ENCODE data around the gene CD244.

The CD244 gene

DNA sequence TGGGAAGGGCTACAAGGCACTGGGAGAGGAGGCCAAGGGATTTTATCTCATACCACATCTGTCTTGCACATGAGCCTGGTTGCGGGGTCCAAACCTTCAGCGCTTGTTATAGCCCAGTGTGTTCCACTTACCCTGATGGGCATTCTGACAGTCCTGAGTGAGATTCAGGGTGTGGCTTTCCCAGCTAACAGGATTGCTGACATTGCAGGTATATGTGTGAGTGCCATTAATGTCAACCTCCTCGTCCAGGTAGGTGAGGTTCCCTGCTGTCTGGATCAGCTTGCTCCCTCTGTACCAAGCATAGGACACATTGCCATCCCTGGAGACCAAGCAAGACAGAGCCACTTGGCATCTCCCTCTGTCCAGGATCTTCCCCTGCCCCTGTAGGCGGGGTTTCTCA is 21.6 kb downstream of the CD244 start:
- DNase-seq, result no peak

DNA sequence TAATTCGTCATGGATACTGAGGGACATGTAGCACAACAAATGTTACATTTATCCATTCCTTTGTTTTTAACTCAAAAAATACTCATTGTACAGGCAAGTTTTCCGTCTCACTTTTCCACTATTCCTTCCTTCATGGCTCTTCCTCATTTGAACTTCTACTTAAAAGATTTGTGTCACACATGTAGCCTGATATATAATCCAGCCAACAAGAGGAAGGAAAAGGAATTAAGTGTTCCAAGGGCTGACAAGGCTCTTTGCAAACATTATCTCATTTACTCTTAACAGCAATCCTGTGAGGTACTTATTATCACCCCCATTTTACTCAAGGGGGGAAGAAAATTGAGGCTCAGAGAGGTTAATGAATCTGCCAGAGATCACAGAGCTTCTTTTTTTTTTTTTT is 22.9 kb downstream of the CD244 start:
- no peak for DNase-seq

DNA sequence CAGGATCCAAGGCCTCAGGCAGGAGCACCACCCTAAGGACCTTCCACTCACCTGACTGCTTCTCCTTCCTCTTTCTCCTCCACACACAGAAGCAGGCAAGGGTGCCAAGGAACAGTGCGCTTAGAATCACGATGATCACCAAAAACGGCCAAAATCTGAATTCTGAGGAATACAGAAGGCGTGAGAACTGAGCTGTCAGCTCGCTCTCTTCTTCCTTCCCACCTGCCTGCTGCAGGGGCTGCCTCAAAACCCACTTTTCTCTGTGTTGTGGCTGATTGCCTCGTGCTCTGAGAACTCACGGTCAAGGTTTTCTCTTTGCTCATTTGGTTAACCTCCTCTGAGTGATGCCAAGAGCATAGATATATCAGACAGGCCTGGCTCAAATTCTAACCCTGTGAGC is 23.8 kb downstream of the CD244 start:
- DNase-seq, result no peak

DNA sequence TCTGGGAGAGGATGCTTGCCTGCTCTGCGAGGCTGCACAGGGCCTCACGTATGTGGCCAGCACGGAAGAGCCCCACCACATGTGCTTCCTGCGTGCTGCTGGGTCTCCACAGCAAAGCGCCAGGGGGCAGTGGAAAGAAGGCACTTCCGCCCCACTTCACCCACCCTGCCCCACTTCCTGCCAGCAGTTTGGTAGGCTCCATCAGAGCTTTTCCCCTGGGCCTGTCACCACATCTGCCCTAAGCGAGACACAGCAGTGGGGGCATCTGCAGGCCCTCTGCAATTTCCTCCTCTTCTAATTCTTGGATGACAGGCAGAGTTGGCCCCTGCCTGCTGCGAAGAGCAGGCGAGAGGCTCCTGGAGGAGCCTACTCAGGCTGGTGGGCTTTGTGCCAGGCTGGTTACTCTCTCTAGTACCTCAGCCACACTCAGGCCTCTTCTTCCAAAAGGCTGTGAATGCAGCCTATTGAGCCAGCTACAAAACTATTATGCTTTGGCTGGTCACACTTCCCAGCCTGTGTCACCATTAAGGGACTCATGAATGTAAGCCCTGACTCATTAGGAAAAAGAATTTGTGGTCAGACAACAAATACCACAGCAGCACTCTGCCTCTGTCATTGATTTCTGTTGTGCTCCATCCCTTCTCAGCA is 25.0 kb downstream of the CD244 start:
- no peak for DNase-seq

DNA sequence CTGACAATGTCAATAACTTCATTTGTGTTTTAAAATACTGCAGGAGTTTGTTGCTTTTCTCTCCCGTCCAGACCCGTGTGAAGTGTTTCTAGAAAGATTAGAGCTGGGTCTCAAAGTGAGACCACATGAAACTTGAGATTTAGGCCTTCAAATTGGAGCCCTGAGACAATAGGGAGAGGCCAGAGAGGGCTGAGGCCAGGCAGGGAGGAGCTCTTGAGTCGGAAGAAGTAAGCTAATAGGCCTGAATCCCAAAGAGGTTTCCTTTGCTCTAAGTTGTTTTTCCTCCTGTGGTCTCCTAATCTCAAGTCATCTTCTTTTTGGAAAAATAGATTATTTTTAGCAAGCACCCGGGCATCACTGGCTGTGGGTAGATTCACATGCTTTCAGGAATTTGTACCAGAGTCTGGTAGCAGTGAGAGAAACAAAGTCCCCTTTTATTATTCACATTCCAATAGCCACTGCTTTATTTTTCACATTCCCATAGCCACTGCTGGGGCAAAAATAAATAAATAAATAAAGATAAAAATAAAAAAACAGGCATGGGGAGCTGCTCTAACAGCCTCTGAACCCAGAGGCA is 25.6 kb downstream of the CD244 start:
- no peak for DNase-seq

DNA sequence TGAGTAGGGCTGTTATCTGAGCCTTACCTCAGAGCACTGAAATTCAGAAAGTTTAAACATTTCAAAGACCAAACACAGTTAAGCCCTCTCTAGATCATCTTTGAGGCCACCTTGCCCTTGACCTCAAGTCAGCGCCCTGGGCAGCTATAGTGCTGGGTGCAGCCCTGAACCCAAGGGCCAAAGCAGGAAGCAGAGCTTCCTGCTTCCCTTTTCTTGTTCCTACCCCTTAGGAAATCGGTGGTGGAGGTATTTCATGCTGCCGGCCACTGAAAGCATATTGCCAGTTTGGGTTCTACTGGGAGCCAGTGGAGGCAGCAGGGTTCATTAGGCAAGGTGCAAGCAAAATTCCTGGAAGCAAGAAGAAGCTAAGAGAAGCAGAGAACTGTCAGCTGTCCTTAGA is 26.1 kb downstream of the CD244 start:
- DNase-seq, result no peak

DNA sequence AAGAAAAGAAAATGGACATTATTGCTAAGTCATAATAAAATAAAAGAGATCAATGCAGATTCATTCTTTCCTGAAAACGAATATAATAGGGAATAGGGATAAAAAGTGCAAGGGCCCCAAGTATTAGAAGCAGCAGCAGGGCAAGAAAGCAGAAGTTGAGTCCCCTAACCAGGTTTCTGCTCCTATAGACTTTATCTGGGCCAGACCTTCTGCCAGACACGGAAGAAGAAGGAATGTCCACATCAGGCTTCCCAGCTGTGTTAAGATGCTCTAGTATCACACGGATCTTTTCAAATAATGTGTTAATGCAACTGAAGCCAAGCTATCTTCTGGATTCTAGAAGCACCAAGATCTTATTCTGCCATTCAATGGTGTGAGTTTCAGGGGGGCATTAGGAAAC is 26.9 kb downstream of the CD244 start:
- DNase-seq, result no peak

DNA sequence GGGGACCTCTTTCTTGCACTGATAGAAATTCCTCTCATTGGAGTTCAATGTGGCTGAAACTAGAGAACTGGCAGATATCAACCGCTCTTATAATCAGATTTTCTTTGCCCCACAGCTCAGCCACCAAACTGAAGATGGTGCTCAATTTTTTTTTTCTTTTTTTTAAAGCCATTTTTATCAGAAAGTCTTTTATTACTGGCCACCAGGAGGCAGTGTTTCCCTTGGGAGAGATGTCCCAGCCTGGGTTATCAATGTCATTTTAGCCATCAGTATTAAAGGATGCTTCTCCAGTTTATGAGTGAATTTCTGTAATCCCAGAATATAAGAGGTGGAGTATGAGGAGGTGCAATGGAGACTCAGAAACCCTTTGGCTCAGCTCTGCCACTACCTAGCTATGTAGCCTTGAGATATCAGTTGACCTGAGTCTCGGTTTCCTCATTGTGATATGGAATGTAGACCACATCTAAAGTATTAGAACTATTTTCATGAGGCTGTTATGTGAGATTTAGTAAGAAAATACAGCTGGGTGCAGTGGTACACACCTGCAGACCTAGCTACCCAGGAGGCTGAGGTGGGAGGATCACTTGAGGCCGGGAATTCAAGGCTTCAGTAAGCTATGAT is 27.6 kb downstream of the CD244 start:
- DNase-seq, result no peak

DNA sequence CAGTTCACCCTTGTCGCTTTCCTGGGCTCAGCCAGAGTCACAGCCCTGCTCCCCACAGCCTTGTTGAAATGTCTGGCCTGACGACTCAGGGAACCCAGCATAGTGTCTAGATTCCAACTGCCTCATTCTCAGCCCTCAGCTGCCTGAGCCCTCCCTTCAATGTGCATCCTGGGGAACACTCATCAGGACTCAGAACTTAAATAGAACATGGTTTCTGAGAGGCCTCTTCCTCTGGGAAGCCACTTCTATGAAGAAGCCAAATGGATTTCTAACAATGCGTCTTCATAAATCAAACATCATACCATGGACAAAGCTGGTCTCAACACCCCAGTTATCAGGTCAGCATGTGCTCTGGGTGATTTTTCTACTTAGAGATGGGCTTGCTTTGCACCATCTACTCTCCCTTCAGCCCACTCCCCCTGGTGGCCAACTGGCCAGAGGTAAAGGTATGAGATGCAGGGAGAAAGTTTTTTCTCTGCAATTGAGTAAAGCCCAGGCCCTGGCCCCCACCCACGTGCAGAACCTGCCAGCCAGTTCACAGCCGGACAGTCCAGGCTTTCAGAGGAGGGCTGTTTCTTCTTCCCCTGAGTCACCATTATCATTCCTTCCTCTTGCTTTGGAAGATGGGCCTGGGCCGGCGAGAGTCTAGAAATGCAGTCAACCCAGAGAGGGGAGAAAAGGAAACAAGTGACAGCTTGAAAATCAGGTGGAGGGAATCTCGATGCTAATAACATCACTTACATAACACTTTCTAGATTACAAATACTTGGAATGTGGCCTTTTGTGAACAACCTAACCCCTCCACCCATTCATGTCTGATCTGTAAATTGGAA is 32.1 kb downstream of the CD244 start:
- DNase-seq, result no peak

DNA sequence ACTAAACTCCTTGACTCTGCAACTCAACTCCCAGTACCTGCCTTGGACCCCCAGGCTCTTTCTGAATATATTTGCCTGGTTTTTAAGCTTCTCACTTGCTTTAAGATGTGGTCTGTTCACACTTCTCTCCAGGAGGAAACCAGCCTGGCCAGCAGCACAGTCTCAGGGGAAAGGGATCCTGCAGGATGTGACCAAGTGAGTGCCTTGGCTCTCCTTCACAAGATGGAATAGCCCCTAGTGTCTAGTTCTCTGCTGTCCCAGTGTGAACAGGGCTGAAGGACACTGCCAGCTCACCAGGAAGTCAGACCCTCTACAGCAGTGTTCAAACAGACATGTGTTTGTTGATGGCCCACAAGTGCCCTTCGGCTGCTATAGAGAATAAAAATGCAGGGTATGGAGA is 32.9 kb downstream of the CD244 start:
- no peak for DNase-seq

DNA sequence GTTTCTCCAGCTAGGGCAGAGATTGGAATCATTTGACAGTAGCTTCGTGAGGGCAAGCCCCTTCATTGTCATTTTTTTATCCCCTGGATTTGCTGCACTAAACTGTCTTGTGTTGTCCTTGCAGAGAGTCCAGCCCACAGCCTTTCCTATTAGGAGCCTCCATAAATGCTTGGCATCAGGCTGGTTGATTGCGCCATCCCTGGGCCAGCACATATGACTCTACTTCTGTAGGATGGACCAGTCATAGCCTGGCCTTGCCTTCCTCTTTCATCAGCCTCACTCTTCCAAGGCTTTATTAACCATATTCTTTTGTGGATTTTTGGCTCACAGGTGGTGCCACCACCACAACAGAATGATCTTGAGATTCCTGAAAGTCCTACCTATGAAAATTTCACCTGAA is 35.3 kb downstream of the CD244 start:
- DNase-seq, result no peak

DNA sequence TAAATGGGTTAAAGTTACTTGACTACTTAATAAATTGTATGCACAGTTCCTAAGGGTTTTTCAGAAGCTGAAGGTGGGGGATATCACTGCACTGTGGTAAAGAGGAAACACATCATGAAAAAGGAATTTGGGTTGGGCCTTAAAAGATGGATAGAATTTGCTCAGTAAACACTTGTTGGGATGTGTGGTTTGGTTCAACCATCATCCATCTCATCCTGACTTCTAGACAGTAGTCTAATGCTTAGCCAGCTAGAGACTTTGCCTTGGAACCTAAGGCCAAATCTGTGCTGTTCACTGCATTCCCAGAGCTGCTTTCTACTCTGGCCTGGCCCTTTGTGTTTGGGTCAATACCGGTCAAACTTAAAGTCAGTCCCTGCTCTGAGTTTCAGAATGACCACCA is 36.1 kb downstream of the CD244 start:
- DNase-seq, result no peak

DNA sequence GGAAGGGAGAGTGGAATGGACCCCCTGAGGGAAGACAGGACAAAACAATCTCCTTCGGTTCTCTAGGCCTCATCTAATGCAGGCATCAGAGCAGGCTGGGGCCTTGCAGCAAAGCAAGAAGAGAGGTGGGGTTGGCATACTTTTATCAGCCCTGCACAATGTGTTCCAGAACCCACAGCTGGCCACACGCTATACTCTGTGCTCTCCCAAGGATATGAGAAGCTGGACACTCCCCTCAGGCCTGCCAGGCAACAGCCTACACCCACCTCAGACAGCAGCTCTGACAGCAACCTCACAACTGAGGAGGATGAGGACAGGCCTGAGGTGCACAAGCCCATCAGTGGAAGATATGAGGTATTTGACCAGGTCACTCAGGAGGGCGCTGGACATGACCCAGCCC is 39.4 kb downstream of the CD244 start:
- no peak for DNase-seq

DNA sequence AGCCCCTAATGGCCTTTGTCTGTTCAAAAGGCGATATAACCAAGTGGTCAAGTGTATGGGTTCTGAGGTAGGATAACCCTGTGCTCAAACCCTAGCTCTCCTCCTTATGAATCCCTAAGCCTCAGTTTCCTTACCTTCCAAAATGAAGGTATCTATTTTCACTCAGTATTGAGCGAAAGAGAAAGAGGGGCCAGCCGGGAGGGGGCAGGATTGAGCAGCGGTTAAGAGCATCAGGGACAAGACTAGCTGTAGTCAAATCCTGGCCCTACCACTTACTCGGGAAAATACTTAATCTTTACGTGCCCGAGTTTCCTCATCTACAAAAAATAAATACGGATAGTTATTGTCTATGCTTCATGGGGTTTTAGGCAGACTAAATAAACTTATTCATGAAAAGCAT is 41.1 kb downstream of the CD244 start:
- no peak for DNase-seq

DNA sequence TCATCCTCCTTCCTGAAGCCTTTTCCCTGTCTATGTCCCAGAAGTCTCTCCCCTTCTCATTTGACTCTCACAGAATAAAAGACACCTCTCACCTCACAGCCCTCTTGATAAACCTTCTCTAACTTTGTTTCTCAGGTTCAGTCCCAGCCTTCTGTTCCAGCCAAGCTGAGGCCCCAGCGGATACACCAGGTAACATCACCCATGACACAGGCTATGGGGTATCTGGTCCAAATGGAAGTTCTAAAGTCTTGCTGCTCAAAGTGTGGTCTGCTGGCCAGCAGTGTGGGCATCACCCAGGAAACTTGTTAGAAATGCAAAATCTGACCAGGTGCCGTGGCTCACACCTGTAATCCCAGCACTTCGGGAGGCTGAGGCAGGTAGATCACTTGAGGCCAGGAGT is 43.5 kb downstream of the CD244 start:
- DNase-seq, result no peak

DNA sequence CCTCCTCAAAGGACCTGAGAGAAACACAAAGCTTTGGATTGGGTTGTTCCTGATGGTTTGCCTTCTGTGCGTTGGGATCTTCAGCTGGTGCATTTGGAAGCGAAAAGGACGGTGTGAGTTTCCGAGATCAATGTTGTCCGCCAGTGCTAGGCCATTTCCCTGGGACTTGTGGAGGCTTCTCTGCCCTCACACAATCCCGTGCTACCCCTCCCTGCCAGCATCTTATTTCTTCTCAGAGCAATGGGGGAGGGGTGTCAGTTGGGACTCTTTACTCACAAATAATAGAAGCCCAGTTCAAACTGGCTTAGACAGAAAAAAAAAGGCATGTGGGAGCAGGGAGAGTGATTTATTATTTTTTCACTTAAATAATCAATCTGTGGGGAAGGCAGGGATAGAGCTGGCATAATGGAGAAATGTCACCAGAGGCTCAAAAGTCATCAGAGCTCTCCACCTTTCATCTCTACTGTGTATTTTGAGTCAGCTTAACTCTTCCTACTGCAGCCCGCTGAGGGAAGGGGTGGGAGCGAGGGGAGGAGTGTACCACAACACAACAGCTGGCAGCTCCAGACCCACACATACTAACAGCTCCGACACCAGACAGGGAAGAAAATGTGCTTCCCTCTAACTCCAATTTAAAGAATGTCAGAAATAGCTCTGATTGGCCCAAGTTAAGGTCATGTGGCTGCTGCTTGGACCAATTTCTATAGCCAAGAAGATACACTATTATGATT is 44.3 kb downstream of the CD244 start:
- no peak for DNase-seq

DNA sequence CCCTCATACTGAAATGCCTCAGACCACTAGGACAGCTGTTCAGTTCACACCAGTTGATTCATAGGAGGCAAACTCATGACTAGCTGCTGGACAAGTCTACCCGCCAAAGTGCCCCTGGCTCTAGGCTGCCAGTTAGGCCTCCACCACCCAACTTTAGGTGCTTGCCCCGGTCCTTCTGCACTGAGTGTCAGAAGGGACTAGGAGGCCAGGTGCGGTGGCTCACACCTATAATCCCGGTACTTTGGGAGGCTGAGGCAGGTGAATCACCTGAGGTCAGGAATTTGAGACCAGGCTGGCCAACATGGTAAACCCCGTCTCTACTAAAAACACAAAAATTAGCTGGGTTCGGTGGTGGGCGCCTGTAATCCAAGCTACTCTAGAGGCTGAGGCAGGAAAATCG is 47.8 kb downstream of the CD244 start:
- DNase-seq, result no peak

DNA sequence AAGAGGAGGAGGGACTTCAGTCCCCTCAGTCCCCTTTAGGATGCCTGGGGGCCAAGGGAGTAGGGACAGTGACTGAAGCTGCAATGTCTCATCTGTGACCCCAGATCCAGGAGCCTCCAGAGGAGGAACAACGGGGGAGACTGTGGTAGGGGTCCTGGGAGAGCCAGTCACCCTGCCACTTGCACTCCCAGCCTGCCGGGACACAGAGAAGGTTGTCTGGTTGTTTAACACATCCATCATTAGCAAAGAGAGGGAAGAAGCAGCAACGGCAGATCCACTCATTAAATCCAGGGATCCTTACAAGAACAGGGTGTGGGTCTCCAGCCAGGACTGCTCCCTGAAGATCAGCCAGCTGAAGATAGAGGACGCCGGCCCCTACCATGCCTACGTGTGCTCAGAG is 48.4 kb downstream of the CD244 start:
- no peak for DNase-seq

DNA sequence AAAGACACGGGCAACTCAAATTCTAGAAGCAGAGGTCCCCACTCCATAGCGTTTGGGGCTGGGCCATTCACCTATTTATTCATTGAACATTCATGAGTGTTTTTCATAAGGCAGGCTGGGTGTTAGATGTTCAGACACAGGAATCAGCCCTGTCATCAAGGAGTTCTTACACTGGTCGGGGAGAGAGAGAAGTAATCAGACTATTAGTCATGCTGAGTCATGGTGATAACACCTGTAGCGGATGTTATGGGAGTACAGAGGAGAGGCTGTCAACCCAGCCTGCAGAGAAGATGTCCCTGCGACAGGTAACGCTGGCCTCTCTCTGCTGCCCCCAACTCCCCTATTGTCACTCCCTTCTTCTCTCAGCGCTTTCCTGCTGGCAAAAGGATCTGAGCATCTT is 49.5 kb downstream of the CD244 start:
- DNase-seq, result no peak

DNA sequence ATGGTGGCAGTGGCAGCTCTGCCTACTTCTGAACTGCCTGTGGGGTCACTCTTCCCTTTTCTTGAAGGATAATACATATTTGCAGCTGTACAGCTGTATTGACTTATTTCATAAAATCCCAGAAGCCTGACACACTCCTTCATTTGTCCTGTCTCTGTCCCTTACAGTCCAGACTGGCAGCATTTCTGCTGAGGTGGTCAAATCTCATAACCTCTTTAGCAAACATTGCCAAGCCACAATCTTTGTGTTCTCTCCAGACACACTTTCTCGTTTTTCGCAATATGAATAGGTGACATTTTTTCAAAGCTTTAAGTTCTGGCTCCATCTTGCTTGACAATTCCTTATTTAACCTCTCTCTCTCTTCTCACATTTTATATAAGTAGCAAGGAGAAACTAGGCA is 51.5 kb downstream of the CD244 start:
- DNase-seq, result no peak

DNA sequence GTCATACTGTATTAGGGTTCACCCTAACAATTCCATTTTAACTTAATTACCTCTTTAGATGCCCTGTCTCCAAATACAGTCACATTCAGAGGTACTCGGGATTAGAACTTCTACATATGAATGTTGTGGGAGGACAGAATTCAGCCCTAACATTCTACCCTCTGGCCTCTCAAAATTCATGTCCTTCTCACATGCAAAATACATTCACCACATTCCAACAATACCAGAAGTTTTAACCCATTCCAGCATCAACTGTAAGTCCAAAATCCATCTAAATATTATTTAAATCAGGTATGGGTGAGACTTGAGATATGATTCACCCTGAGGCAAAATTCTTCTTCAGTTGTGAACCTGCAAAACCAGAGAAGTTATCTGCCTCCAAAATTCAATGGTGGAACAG is 52.2 kb downstream of the CD244 start:
- no peak for DNase-seq

DNA sequence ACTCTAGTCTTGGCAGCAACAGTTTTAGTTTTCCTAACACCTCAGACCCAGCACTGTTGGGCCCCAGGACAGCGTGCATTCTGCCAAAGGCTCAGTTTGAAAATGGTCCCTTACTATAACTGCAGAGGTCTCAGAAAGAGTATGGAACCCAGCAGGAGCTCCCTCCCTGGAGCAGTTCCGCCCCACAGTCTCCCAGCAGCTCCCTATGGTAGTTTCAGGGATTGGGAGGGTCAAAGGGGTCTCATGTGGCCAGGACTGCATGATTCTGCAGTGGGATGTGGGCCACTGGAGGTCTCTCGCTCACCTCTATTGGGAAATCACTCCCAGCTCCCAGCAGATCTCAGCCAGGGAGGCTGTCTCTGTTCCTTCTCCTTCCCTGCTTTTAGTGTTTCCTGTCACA is 54.4 kb downstream of the CD244 start:
- no peak for DNase-seq

DNA sequence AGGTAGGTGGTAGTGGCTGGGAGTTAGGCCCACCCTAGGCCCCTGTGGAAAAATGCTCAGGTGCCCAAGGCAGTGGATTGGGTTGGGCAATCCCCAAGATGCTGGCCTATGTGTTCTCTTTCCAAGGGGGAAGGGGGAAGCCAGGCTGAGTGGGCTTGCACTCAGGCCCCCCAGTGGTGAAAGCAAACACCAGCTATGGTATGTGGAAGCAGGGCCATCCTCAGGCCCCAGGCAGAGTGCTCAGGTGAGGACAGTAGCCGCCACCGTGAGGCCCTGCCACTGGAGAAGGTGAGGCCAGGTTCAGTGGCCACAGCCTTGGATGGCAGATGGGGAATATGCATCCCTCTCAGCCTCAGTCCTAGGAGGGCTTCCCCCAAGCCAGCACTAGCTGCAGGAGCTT is 54.9 kb downstream of the CD244 start:
- DNase-seq, result no peak

All from amniotic stem cell (primary cell).